Myocyte (in vitro differentiated cells): ENCODE data around the gene FGF18. TPM values are rescaled to one million over a fixed set of nuclear protein-coding genes. Genes with fewer than 3 reads are reported as not detected.
A peak's percentile ranks its signal among the peaks of the same experiment; 100 is the strongest.

Source experiments
- DNase-seq: peaks from one replicate; pipeline ENCODE4 v3.0.0-alpha.2; 2012; ENCODE audit warnings: low read depth
- total RNA-seq: library from RNA; depleted of rRNA; stranded (reverse); fragments of >200 nt; gene quantifications from 2 replicates; pipeline ENCODE4 v1.2.3, GENCODE V29; 2014

The FGF18 gene
- total RNA-seq, 1 donor from 2014 or later = 0.16 TPM

DNA sequence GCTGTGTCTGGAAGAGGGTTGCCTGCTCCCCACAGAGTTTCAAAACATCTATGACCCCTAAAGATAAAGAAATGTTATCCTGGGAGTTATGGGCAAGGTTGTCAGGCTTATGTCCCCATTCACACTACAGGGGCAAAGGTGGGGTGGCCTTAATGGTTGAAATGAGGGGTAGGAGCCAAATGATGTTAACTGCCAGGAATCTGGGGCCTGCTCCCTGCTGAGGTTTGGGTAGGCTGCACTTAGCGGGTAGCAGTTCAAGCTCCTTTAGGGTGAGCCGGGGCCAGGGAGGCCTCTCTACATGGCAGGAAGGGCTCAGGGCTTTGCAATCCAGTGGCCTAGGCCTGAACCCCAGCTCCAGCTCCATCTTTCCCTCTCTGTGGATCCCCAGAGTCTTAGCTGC, 3.0 kb downstream of the FGF18 start:
- no peak for DNase-seq

DNA sequence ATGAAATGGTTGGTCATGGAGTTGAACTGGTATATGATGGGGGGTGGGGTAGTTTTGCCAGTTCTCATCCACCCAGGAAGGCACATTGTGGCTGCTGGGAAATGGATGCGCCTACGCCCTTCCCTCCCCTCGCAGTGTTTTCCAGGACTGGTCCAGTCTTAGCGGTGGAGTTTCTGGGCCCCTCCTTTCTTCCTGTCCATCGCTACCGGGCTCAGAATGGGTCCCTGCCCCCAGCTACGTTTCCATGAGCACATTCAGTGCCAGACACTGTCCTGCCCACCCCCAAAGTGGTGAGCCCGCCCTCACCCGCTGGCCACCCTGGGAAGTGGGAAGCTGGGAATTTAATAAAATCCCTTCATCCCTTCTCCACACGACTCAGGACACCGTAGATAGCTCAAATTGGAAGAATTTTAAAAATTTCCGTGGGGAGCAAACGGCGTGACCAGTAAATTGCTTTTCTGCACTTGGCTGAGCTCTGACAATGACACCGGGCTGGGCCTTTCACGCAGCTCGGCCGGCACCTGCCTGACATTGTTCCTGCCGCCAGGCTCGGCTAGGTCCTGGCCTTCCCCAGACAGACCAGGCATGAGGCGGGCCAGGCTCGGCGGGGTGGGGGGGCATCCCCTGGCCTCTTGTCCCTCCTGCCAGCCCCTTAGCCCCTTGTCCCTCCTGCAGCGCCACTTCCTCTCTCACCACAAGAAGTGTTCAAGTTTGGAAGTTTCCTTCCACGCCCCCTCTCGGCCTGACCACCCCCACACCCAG, 3.6 kb downstream of the FGF18 start:
- no peak for DNase-seq

DNA sequence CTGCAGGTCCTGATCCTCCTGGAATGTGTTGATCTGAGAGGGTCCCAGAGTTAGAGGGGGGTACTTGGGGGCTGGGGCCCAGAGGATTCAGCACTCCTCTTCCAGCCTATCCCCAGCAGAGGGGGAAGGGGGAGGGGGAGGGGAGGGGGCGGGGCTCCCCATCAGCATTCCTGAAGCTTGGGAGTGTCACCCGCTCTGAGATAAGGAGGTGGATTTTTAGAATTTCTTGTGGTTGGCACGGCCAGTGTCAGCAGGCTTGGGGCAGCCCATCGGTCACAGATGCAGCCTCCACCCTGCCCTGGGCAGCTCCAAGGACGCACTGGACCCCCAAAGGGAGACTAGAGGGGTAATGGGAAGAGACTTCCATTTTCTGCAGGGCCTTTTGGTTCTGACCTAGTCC, 5.3 kb downstream of the FGF18 start:
- DNase-seq = peak; percentile 39

GRCh38 chr5:171425596-171426244, 6.3 kb downstream of the FGF18 start:
- no peak for DNase-seq

- DNase-seq = no peak
Observed at GRCh38 chr5:171426266-171426665, 6.8 kb downstream of the FGF18 start.

- DNase-seq = no peak
Observed at GRCh38 chr5:171426680-171427079, 7.2 kb downstream of the FGF18 start.

- DNase-seq = no peak
Observed at GRCh38 chr5:171427318-171428167, 8.1 kb downstream of the FGF18 start.

- DNase-seq = no peak
Observed at GRCh38 chr5:171428168-171428696, 8.8 kb downstream of the FGF18 start.

GRCh38 chr5:171428809-171429542, 9.5 kb downstream of the FGF18 start:
- no peak for DNase-seq

GRCh38 chr5:171429543-171429910, 10.1 kb downstream of the FGF18 start:
- DNase-seq = no peak

DNA sequence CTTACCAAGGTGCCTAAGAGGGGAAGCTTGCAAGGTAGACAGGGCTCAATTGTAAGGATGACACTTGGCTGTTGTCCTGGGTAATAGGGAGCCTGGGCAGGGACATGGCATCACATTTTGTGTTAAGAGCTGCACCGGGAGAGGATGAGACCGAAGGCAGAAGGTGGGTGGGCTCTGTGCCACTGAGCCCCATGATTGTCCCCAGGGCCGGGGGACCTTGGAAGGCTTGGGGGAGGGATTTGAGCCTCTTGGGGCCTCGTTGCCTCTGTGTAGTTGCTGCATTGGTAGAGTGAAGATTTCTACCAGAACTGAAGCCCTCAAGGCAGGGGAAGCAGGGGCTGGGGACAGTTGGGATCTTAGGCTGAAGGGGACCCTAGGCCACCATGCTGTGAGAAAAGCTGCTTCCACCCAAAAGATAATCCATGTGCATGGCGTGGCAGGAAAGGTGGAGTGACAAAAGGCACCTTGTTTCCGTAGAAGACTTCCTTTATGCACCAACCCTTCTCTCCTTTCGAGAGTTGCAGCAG, 11.9 kb downstream of the FGF18 start:
- DNase-seq = no peak

DNA sequence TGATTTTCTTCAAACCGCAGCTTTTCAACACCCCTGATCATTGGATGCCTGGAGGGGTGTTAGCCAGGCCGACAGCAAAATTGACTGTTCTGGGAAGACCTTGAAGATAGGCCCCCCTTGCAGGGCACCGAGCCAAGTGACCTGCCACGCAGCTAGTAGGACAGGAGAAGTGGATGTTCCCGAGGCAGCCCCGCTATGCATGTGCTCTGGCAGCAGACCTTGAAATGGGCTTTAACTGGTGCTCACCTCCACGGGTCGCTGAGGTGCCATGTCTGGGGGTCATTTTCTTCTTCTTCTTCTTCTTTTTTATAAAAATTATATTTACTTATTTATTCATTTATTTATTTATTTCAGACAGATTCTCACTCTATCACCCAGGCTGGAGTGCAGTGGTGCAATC, 12.6 kb downstream of the FGF18 start:
- no peak for DNase-seq

DNA sequence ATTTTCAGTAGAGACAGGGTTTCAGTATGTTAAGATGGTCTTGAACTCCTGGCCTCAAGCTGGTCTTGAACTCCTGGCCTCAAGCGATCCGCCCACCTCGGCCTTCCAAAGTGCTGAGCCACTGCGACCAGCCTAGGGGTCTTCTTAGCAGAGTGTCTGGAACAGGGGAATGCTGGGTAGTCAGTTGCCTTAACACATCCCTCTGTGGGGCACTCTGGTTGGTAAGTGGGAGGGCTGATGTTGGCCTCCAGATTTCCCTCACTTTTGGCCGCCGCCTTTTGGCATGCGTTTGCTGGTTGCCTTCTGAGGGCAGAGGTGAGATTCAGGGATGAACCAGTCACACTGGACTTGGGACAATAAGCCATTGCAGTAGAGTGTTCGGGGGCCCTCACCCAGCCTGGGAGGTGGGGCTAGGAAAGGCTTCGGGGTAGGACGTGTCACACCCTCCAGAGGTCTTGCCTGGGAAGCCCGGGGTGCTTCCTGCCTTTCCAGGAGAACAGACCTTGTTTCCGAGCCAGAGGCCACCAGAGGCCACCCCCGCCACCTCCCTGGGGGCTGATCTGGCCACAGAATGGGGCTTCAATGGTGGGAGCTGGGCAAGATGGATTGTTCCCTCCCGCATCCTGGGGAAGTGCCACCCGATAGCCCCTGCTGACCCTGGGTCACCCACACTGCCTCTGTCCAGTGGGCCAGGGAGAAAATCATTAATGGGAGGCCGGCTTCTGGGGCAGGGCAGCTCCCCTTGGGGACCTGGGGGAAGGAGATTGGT, 13.3 kb downstream of the FGF18 start:
- DNase-seq = no peak

GRCh38 chr5:171433352-171433698, 13.9 kb downstream of the FGF18 start:
- no peak for DNase-seq

DNA sequence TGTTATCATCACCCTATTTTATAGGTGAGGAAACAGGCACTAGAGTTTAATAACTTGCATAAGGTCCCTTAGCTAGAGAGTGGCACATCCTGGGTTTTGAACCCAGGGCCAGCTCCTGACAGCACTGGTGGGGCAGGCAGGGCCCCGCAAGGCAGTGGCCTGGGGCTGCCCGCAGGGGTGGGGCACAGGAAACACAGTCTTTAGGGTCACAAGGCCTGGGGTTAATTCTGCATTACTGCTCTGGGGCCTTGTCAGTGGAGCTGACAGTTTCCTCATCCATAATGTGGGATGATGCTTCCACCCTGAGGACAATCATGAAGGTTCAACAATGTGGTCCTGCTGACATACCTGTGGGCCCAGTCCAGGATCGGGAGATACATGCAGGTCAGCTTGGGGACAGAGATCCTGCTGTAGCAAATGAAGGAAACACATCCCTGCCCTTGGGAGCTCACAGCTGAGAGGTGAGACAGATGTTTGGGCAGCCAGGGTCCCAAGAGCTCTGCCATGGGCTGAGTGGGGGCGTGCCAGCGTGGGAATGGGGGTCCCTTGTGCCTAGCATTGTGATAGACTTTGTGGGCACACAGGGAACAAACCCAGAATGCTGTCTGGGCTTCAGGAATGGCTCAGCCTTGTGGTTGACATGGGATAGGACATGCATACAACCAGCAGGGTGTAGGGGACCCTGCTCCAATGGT, 14.7 kb downstream of the FGF18 start:
- DNase-seq = no peak

- no peak for DNase-seq
Observed at GRCh38 chr5:171434874-171435273, 15.4 kb downstream of the FGF18 start.

DNA sequence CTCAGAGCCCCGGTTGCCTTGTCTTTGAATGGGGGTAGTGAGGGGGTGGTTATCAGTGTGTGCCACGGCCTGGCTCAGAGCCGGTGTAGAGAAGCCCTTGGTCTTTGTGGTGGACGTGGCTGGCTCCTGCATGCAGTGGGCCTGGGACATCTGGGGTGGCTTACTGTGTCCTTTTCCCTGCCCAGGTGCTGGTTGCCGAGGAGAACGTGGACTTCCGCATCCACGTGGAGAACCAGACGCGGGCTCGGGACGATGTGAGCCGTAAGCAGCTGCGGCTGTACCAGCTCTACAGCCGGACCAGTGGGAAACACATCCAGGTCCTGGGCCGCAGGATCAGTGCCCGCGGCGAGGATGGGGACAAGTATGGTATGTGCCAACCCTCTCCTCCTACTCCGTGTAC, 16.5 kb downstream of the FGF18 start:
- no peak for DNase-seq

- no peak for DNase-seq
Observed at GRCh38 chr5:171436804-171437285, 17.4 kb downstream of the FGF18 start.

DNA sequence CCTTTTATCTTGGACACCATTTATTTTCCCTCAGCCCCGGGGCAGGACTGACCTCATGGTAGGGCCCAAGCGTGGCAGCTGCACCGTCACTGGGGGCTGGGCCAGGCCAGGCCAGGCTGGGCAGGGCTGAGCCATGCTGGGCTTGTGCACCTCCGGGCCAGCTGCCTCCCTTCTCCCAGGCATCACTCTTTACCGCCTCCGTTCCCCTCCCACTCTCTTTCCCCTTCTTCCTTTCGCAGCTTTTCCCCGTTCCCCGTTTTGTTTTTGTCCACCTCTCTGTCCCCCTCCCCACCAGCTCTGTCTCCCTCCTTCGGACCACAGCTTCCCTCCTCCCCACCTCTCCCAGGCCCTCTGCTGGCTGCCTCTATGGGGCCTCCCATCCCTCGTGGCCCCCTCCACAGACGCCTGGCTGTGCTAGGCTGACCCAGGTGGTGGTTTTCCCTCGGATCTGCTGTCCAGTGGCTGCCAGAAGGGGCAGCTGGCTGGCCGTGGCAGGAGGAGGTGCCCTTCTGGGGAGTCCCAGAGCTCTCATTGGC, 17.9 kb downstream of the FGF18 start:
- peak; percentile 52 for DNase-seq
